Activated CD8-positive, alpha-beta memory T cell treated with anti-CD3 and anti-CD28 coated beads, Interleukin-2, amount 50 U/mL, for 24 hours (primary cell): ENCODE data around the gene AKR1B1.

Experiments
- DNase-seq: peaks from one replicate; pipeline ENCODE4 v3.0.0-alpha.2; 2020; ENCODE audit errors: extremely low read depth

The AKR1B1 gene

DNA sequence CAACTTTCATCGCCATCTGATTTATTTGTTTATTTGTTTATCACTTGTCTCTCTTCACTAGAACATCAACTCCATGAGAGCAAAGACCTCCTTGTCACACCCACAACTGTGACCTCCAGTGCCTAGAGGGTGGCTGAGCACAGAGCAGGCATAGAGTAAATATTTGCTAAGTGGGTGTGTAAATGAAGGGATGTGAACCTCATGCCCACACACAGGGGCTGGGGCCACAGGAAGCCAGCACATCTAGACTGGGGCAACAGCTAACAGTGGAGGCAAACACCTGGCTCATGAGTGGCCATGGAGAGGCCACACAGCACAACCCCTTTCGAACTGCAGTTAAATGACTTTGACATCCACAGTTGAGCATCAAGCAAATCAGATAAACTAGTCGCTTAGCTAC, 39.8 kb downstream of the AKR1B1 start:
- DNase-seq, result no peak

DNA sequence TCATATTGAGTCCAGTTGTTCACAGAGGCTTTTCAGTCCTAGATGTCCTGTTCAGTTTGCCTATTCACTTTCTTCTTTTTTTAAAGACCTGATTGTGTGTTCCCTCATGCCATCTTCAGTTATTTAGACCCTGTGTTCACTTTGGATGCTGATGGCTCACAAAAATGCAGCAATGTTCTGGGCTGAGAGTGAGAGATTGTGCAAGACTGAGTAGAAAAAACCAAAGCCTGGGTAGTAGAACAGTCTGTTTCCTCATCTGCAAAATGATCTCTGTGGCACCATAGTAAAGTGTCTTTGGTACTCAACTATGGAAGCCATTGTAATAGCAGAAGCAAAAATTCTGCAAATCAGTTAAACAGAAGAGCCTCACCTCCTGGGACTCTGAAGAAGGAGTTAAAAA, 43.2 kb downstream of the AKR1B1 start:
- no peak for DNase-seq

- DNase-seq, result no peak
Observed at GRCh38 chr7:134414109-134414508, 44.8 kb downstream of the AKR1B1 start.

DNA sequence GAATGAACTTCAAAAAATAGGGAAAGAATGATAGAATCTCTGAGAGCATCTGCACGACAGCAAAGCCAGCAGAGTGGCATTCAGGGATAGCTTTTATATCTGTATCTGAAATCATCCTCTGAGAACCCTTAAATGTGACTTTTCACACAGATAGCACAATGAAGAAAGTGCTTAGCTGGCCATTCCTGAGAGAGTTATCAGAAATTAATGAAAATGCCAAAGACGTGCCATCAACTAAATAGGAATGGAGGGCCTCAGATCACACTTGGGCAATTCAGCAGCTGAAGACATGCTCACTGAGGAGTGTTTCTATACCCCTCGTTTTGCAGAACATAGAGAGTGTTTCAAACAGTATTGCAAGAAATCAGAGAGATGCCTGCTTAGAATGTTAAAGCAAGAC, 51.6 kb downstream of the AKR1B1 start:
- no peak for DNase-seq

GRCh38 chr7:134406431-134406830, 52.5 kb downstream of the AKR1B1 start:
- no peak for DNase-seq

DNA sequence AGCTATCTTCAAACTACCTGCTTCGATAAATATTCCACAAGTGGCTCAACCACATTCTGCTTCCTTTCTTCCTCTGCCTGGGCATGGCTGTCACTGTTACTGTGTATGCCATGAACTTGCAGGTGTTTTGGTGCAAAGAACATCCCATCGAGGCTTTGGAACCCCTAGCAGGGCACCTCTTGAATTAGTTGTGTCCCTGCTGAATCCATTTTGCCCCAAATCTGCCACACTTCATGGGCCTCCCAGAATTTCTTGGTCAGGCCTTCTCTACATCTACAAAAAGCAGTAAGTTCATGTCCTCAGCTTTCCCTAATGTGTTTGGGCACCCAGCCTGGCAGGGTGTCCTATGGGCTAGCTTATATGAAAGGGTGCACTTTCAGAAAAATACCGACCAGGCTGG, 53.6 kb downstream of the AKR1B1 start:
- DNase-seq, result no peak

DNA sequence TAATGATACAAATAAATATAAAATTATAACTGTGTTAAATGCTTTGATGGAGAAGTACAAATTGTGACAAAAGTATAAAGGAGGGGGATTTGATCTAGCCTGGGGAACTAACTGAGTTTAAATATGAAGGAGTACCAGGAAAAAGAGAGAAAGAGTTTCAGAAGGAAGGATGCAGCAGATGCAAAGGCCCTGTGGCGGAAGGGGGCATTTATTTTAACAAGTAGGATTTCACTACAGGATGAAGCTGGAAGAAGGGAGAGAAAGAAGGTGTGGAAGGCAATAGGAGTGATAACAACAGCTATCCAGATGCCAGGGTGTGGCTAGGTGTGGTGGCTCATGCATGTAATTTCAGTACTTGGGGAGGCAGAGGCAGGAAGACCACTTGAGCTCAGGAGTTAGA, 55.8 kb downstream of the AKR1B1 start:
- DNase-seq, result no peak

GRCh38 chr7:134400859-134401258, 58.0 kb downstream of the AKR1B1 start:
- no peak for DNase-seq

DNA sequence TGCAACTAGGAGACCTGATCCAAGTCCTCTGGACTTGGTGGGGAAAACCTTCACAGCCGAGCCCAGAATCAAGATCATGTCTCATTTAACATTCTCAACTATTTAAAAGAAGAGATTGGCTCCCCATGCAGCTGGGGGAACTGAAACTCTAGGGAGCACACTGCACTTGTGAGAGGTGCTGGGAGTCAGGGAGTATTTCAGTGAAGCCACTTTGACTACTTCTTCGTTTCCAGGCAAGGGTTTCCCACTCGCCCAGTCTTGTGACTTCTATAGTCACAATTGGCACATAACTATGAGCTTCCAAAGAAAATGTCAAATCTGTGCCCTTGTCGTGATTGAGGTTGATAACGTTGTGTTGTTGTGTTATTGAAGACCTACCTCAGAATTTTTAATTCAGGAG, 62.9 kb downstream of the AKR1B1 start:
- DNase-seq, result no peak

DNA sequence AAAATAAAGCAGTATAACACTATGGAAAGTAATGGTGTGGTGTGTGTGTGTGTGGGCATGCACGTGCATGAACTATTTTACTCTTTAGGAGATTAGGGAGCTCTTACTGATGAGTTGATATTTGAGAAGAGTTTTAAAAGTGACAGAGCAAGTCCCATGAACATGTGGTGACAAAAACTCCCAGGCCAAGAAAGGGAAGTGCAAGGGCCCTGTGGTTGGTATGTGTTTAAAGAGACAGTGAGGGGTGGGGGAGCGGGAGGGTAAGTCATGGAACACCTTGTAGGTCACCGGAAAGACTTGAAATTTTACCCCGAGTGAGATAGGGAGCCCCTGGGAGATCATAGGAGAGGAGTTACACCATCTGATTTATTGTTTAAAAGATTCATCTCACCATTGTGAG, 63.3 kb downstream of the AKR1B1 start:
- DNase-seq, result no peak

DNA sequence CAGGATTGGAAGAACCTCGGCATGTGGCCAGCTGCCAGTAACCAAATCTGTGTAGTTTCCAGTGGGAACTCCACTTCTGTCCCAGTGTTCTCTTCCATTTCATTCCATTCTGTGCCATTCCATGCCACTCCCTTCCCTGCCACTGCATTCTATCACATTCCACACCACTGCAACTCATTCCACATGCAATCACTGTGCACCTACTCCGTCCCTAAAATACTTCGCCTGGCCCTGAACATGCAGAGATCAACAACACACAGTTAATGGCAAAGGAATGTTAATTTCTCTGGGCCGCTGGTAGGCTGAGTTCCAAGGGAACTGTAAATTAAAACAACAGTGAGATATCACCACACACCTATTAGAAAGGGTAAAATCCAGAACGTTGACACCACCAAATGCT, 64.8 kb downstream of the AKR1B1 start:
- no peak for DNase-seq
